ENCODE results near the gene GZF1.

GZF1 gene

GRCh38 chr20:23419657-23419994, 57.6 kb downstream of the GZF1 start:
- no peak for TF ChIP-seq SNAI2 (CRISPR knock-in tag; IDR thresholded peaks at IDR 0.05)
- TF ChIP-seq, protein P1, sequence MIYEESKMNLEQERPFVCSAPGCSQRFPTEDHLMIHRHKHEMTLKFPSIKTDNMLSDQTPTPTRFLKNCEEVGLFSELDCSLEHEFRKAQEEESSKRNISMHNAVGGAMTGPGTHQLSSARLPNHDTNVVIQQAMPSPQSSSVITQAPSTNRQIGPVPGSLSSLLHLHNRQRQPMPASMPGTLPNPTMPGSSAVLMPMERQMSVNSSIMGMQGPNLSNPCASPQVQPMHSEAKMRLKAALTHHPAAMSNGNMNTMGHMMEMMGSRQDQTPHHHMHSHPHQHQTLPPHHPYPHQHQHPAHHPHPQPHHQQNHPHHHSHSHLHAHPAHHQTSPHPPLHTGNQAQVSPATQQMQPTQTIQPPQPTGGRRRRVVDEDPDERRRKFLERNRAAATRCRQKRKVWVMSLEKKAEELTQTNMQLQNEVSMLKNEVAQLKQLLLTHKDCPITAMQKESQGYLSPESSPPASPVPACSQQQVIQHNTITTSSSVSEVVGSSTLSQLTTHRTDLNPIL (CRISPR knock-in tag; IDR thresholded peaks at IDR 0.05; ENCODE audit: low read depth): no peak
- no peak for TF ChIP-seq TCF4 (CRISPR knock-in tag; IDR thresholded peaks at IDR 0.05; ENCODE audit: borderline replicate concordance)
- TF ChIP-seq BACH2 (CRISPR knock-in tag; IDR thresholded peaks at IDR 0.05; ENCODE audit: borderline replicate concordance): no peak
- no peak for TF ChIP-seq ESRRG (CRISPR knock-in tag; IDR thresholded peaks at IDR 0.05)
- TF ChIP-seq PPARA (CRISPR knock-in tag; IDR thresholded peaks at IDR 0.05; ENCODE audit: borderline replicate concordance): no peak
- TF ChIP-seq ZC3H10 (CRISPR knock-in tag; IDR thresholded peaks at IDR 0.05): no peak
- no peak for TF ChIP-seq ARNTL (CRISPR knock-in tag; IDR thresholded peaks at IDR 0.05; ENCODE audit: borderline replicate concordance, low read depth)
- no peak for TF ChIP-seq ZFP3 (CRISPR knock-in tag; IDR thresholded peaks at IDR 0.05)
- no peak for TF ChIP-seq OSR1 (CRISPR knock-in tag; IDR thresholded peaks at IDR 0.05)
- no peak for TF ChIP-seq POU6F1 (CRISPR knock-in tag; IDR thresholded peaks at IDR 0.05; ENCODE audit: borderline replicate concordance, low read depth)
- TF ChIP-seq GLIS3 (CRISPR knock-in tag; IDR thresholded peaks at IDR 0.05): no peak
- ATAC-seq: no peak

DNA sequence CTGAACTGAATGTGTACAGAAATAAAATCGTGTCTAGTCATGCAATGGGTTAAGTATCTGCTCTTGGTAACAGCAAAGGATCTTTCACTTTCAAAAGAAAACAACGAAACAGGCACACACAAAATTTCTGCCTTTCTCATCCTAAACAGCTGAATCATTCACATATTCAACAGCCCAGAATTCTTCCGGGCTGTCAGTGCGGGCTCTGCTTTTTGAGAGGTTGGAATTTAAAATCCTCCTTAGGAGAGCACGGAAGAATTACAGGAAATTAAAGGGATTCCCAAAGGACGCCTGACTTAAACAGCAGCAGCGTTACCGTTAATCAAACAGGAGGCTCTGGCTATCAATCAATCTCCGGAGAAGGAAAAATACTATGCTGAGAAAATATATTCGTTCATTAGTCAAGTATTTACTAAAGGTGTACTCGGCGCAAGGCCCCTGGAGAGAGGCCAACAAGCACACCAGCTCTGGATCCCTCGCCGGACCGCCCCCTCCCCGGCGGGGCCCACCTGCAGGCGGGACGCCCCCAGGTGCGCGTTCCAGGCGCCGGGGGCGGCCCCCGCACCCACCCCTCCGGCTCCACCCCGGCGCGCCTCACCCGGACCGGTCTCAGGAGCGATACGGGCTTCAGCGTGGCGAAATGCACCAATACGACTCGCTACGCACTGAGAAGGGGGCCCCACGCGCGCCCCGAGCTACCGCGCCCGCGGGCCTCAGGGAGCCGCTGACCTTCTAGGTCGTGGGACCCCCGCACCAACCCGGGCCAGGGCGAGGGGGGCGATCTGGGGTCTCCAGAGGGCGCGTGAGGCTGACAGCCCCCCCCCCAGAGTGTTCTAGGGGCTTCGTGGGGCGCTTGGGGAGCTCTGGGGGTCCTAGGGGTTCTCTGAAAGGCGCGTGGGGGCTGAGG, 58.3 kb downstream of the GZF1 start:
- TF ChIP-seq TCF4 (CRISPR knock-in tag; IDR thresholded peaks at IDR 0.05; ENCODE audit: borderline replicate concordance): no peak
- no peak for TF ChIP-seq ZC3H10 (CRISPR knock-in tag; IDR thresholded peaks at IDR 0.05)
- no peak for TF ChIP-seq RARB (CRISPR knock-in tag; IDR thresholded peaks at IDR 0.05)
- TF ChIP-seq, protein P2, sequence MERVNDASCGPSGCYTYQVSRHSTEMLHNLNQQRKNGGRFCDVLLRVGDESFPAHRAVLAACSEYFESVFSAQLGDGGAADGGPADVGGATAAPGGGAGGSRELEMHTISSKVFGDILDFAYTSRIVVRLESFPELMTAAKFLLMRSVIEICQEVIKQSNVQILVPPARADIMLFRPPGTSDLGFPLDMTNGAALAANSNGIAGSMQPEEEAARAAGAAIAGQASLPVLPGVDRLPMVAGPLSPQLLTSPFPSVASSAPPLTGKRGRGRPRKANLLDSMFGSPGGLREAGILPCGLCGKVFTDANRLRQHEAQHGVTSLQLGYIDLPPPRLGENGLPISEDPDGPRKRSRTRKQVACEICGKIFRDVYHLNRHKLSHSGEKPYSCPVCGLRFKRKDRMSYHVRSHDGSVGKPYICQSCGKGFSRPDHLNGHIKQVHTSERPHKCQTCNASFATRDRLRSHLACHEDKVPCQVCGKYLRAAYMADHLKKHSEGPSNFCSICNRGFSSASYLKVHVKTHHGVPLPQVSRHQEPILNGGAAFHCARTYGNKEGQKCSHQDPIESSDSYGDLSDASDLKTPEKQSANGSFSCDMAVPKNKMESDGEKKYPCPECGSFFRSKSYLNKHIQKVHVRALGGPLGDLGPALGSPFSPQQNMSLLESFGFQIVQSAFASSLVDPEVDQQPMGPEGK (CRISPR knock-in tag; IDR thresholded peaks at IDR 0.05; ENCODE audit: borderline replicate concordance): no peak
- no peak for TF ChIP-seq BACH2 (CRISPR knock-in tag; IDR thresholded peaks at IDR 0.05; ENCODE audit: borderline replicate concordance)
- no peak for TF ChIP-seq ZNF8 (CRISPR knock-in tag; IDR thresholded peaks at IDR 0.05)
- TF ChIP-seq ESRRG (CRISPR knock-in tag; IDR thresholded peaks at IDR 0.05): no peak
- TF ChIP-seq ISL1 (CRISPR knock-in tag; IDR thresholded peaks at IDR 0.05): no peak
- no peak for TF ChIP-seq ZNF70 (CRISPR knock-in tag; IDR thresholded peaks at IDR 0.05)
- no peak for TF ChIP-seq CSDC2 (CRISPR knock-in tag; IDR thresholded peaks at IDR 0.05)
- TF ChIP-seq SNAI2 (CRISPR knock-in tag; IDR thresholded peaks at IDR 0.05): no peak
- no peak for TF ChIP-seq TOX (CRISPR knock-in tag; IDR thresholded peaks at IDR 0.05; ENCODE audit: borderline replicate concordance)

DNA sequence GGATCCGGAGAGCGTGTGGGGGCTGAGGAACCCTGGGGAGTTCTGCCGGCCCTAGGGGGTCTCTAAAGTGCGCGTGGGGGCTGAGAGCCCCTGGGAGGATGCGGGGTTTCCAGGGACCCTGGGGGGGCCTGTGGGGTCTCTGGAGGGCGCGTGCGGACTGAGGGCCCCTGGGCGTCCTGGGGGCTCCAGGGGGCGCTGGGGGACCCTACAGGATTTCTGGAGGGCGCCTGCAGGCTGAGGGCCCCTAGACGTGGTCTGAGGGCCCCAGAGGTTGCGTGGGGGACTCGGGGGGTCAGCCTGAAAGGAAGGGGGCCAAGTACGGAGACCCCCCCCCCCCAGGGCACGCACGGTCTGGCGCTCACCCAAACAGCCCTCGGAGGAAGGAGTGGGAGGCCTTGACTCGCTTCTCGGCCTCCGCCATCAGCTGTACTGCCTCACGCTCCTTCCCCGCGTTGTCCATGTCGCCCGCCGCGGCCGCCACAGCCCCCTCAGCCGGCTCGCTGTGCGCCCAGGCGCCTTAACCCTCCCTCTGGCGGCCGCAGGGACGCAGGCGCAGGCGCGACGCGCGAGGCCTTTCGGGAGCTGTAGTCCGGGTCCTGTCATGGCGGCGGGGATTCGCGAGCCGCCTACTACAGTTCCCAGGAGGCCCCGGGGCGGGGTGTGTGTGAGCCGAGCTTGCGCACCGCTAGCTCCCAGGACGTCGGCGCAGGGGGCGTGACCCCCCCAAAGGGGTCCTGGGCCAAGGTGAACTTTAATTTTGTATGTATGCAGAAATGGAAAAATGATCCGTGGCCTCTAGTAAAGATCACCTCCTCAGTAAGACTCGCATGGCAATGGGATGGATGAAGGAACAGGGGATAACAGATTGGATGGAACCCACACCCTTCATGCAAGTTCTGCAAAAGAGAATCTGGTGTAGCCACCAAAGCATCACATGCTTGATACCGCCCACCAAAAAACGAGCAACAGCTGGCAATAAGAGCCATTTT, 59.3 kb downstream of the GZF1 start, which contains the start of gene NAPB:
TSS of gene NAPB (minus strand) at position 546 of the 989 bp plus-strand sequence. CDS start at position 460, 86 bp downstream.
- TF ChIP-seq ISL1 (CRISPR knock-in tag; IDR thresholded peaks at IDR 0.05) (no peak), ZNF565 (CRISPR knock-in tag; conservative IDR thresholded peaks at IDR 0.05; ENCODE audit: low read depth) (no peak), ESRRG (CRISPR knock-in tag; IDR thresholded peaks at IDR 0.05) (no peak)
- TF ChIP-seq, protein P2 (CRISPR knock-in tag; IDR thresholded peaks at IDR 0.05; ENCODE audit: borderline replicate concordance): peak; percentile 34; the same call in 1 of the 2 replicates
- peak; percentile 100 for ATAC-seq

More for the DNA sequence above, 58.3 kb downstream of the GZF1 start:
- ATAC-seq: peak; percentile 51
